HEK293 (cell line): Measurements from ENCODE around the gene TNS3.

Source experiments
- CTCF ChIA-PET: fragments of 350-600 bp; formaldehyde crosslinking; extraction: SDS; loops from one replicate; lab custom pipeline; 2021; ENCODE audit warnings: antibody characterized with exemption; lab: Yijun Ruan, JAX
- POLR2A ChIA-PET: fragments of 300-600 bp; formaldehyde crosslinking; extraction: SDS; loops from one replicate; lab custom pipeline; 2020; ENCODE audit warnings: antibody characterized with exemption, inconsistent platforms; lab: Yijun Ruan, JAX
- H3K27ac ChIP-seq: fragments of 200-500 bp; sonication (Bioruptor generic); 2 replicates; pipeline ENCODE4 v1.5.1; 2014; ENCODE audit warnings: low read depth, low read length, control low read depth, inconsistent platforms; ENCODE audit errors: extremely low read depth
- H3K36me3 ChIP-seq, 2 experiments: fragments of 200-500 bp in 1 of 2; sonication (Bioruptor generic) in 1 of 2; 1 replicate in 1 of 2; 2 replicates in 1 of 2; pipeline ENCODE4 v1.5.1; 2014 to 2017; ENCODE audit warnings: inconsistent platforms in 2 of 2, low read length in 2 of 2; ENCODE audit not compliant: control insufficient read depth in 2 of 2, insufficient read depth in 1 of 2
- H3K4me1 ChIP-seq: fragments of 200-500 bp; sonication (Bioruptor generic); 2 replicates; pipeline ENCODE4 v1.5.1; 2014; ENCODE audit warnings: mild to moderate bottlenecking, low read length, inconsistent platforms; ENCODE audit not compliant: control insufficient read depth, insufficient read depth
- H3K4me3 ChIP-seq: 2 replicates; pipeline ENCODE4 v1.5.1; 2011; ENCODE audit warnings: low read depth, mild to moderate bottlenecking, control low read depth, low read length, moderate library complexity
- H3K9me3 ChIP-seq: fragments of 200-500 bp; sonication (Bioruptor generic); 2 replicates; pipeline ENCODE4 v1.5.1; 2014; ENCODE audit warnings: low read depth, low read length, inconsistent platforms; ENCODE audit not compliant: control insufficient read depth, insufficient read depth
- BCL11A ChIP-seq: fragments of 450-650 bp; formaldehyde crosslinking; IDR thresholded peaks from 2 replicates; pipeline ENCODE4 v1.5.1; 2016; ENCODE audit warnings: low read depth, missing biosample characterization, missing genetic modification characterization
- MEIS1 ChIP-seq: sonication (generic); formaldehyde crosslinking; IDR thresholded peaks from 2 replicates; pipeline ENCODE4 v1.8.1; 2022; ENCODE audit warnings: missing genetic modification reagents, mild to moderate bottlenecking, borderline replicate concordance
- ZFHX2 ChIP-seq: fragments of 450-650 bp; formaldehyde crosslinking; conservative IDR thresholded peaks from 2 replicates; pipeline ENCODE4 v1.5.1; 2016; ENCODE audit warnings: missing biosample characterization, missing genetic modification characterization
- ZNF202 ChIP-seq: fragments of 450-650 bp; formaldehyde crosslinking; IDR thresholded peaks from 2 replicates; pipeline ENCODE4 v1.5.1; 2016; ENCODE audit warnings: missing biosample characterization, missing genetic modification characterization, borderline replicate concordance
- ZNF223 ChIP-seq: fragments of 450-650 bp; formaldehyde crosslinking; IDR thresholded peaks from 2 replicates; pipeline ENCODE4 v1.5.1; 2016; ENCODE audit warnings: missing biosample characterization, missing genetic modification characterization
- ZNF544 ChIP-seq: fragments of 450-650 bp; formaldehyde crosslinking; IDR thresholded peaks from 2 replicates; pipeline ENCODE4 v1.5.0; 2017; ENCODE audit warnings: missing biosample characterization, missing genetic modification characterization
- ZNF585B ChIP-seq: fragments of 450-650 bp; formaldehyde crosslinking; IDR thresholded peaks from 2 replicates; pipeline ENCODE4 v1.5.1; 2016; ENCODE audit warnings: missing biosample characterization, missing genetic modification characterization
- TF ChIP-seq, protein P1 (sequence below): fragments of 450-650 bp; formaldehyde crosslinking; IDR thresholded peaks from 2 replicates; pipeline ENCODE4 v1.5.1; 2016; ENCODE audit warnings: missing biosample characterization, missing genetic modification characterization
- TF ChIP-seq, protein P2 (sequence below): fragments of 450-650 bp; formaldehyde crosslinking; IDR thresholded peaks from 2 replicates; pipeline ENCODE4 v1.5.1; 2016; ENCODE audit warnings: missing biosample characterization, missing genetic modification characterization, borderline replicate concordance
- TF ChIP-seq, protein P3 (sequence below): fragments of 450-650 bp; formaldehyde crosslinking; IDR thresholded peaks from 2 replicates; pipeline ENCODE4 v1.5.1; 2017; ENCODE audit warnings: missing biosample characterization, missing genetic modification characterization
- TF ChIP-seq, protein P4 (sequence below): fragments of 450-650 bp; formaldehyde crosslinking; IDR thresholded peaks from 2 replicates; pipeline ENCODE4 v1.5.1; 2016; ENCODE audit warnings: missing biosample characterization, missing genetic modification characterization

TNS3 gene

DNA sequence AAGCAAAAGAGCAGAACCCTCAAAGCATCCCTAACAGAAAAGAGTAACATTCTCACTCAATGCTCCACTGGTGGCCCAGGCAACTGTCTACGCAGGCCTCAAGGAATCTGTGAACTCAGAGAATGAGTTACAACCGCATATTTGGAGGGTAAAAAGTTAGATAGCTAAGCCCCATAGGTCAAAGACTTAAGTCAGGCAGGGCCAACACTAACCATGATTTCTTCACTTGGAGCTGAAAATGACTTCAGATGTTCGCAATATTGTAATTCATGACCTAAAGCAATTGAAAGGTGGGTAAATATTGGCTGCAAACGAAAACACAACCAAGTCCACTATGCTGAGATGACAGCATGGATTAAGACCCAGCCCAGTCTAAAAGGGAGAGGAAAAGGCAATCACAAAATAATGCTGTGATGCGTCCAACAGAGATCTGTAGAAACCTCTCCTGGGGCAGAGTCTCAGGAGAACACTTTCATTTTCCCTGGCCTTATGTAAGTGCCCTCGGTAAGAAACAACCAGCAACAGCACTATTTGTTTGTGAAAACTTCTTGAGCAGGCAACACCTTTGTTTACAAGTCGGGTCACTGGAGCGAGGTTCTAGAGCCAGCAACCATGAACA is 176.5 kb downstream of the TNS3 start (continued):
- TF ChIP-seq, protein P1, sequence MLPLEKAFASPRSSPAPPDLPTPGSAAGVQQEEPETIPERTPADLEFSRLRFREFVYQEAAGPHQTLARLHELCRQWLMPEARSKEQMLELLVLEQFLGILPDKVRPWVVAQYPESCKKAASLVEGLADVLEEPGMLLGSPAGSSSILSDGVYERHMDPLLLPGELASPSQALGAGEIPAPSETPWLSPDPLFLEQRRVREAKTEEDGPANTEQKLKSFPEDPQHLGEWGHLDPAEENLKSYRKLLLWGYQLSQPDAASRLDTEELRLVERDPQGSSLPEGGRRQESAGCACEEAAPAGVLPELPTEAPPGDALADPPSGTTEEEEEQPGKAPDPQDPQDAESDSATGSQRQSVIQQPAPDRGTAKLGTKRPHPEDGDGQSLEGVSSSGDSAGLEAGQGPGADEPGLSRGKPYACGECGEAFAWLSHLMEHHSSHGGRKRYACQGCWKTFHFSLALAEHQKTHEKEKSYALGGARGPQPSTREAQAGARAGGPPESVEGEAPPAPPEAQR (tag by site-specific recombination) = no peak
- no peak for TF ChIP-seq ZNF544 (tag by site-specific recombination)
- TF ChIP-seq, protein P2, sequence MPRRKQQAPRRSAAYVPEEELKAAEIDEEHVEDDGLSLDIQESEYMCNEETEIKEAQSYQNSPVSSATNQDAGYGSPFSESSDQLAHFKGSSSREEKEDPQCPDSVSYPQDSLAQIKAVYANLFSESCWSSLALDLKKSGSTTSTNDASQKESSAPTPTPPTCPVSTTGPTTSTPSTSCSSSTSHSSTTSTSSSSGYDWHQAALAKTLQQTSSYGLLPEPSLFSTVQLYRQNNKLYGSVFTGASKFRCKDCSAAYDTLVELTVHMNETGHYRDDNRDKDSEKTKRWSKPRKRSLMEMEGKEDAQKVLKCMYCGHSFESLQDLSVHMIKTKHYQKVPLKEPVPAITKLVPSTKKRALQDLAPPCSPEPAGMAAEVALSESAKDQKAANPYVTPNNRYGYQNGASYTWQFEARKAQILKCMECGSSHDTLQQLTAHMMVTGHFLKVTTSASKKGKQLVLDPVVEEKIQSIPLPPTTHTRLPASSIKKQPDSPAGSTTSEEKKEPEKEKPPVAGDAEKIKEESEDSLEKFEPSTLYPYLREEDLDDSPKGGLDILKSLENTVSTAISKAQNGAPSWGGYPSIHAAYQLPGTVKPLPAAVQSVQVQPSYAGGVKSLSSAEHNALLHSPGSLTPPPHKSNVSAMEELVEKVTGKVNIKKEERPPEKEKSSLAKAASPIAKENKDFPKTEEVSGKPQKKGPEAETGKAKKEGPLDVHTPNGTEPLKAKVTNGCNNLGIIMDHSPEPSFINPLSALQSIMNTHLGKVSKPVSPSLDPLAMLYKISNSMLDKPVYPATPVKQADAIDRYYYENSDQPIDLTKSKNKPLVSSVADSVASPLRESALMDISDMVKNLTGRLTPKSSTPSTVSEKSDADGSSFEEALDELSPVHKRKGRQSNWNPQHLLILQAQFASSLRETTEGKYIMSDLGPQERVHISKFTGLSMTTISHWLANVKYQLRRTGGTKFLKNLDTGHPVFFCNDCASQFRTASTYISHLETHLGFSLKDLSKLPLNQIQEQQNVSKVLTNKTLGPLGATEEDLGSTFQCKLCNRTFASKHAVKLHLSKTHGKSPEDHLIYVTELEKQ = no peak
- TF ChIP-seq, protein P3, sequence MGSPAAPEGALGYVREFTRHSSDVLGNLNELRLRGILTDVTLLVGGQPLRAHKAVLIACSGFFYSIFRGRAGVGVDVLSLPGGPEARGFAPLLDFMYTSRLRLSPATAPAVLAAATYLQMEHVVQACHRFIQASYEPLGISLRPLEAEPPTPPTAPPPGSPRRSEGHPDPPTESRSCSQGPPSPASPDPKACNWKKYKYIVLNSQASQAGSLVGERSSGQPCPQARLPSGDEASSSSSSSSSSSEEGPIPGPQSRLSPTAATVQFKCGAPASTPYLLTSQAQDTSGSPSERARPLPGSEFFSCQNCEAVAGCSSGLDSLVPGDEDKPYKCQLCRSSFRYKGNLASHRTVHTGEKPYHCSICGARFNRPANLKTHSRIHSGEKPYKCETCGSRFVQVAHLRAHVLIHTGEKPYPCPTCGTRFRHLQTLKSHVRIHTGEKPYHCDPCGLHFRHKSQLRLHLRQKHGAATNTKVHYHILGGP (tag by site-specific recombination) = no peak
- TF ChIP-seq, all 188 proteins: peak for 0

DNA sequence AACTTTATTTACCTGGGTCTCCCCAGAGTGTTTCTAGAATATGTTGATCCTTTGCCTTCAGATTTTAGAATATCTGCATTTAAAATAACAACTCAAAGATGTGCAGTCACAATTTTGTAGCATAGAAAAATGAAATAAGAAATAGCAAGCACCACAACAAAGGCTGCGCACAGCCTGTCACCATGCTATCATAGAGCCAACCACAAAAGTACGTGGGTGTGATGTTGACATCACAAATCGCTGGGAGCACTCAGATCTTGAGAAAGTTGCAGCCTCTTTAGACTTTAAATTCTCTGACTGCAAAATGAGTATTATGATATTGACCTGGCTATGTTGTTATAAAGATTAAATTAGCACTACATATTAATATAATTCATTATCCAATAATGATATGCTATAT is 177.9 kb downstream of the TNS3 start:
- Histone ChIP-seq H3K4me3 (no peak overlapping the region), H3K9me3 (no peaks in the 10 kb centered on the region), H3K36me3 (no peaks in the 10 kb centered on the region), H3K4me1 (no peaks in the 10 kb centered on the region), H3K27ac (no peak overlapping the region)
- CTCF ChIA-PET = no interaction called here
- POLR2A ChIA-PET = no interaction called here
- no peak for TF ChIP-seq BCL11A (tag by site-specific recombination)
- no peak for TF ChIP-seq ZNF223 (tag by site-specific recombination)
- TF ChIP-seq ZFHX2 = 0 out of 2 replicates have a peak, but pooled peaks have one; percentile 14

DNA sequence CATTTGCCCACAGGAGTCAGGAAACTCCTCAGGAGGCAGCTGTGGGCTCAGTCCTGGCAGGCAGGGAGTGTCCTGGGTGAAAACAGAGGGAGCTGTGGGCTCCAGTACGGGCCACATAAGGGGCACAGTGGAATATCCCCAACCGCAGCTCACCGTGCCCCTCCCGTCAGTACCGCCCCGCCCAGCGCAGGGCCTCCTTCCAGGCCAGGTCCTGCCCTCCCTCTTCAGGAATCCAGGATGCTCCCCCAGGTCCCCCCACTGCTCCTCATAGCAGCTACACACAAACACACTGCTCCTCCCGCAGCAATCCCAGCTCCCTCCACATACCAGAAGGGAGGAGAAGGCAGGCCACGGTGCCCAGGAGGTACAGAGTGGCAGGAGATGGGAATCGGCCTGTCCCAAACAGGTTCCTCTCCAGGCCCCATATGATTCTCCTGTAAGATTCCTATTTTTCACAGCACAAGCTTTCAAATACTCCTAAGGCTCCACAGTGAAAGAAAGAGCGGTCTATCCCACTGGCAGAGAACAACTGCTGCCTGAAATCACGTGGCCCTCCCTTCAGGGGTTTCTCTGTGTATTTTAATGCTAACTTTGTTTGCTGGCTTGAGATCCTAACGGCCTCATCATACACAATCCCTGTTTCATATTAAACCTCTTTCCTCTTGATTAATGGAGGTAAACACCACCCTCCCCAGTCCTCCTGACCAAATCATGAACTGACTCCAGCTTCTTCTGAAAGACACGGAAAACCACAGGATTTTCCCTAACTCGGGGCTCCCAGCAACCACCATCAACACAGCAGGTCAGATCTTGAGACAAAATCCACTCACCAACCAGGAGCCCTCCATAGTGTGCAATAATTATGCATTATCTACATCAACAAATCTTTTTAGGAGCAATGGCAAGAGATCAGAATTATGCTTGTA is 178.7 kb downstream of the TNS3 start:
- Histone ChIP-seq H3K4me3 (no peak overlapping the region), H3K4me1 (no peaks in the 10 kb centered on the region), H3K36me3 (no peaks in the 10 kb centered on the region), H3K9me3 (no peaks in the 10 kb centered on the region)
- ChIA-PET CTCF (no interaction called here), POLR2A (no interaction called here)
- TF ChIP-seq, protein P4, sequence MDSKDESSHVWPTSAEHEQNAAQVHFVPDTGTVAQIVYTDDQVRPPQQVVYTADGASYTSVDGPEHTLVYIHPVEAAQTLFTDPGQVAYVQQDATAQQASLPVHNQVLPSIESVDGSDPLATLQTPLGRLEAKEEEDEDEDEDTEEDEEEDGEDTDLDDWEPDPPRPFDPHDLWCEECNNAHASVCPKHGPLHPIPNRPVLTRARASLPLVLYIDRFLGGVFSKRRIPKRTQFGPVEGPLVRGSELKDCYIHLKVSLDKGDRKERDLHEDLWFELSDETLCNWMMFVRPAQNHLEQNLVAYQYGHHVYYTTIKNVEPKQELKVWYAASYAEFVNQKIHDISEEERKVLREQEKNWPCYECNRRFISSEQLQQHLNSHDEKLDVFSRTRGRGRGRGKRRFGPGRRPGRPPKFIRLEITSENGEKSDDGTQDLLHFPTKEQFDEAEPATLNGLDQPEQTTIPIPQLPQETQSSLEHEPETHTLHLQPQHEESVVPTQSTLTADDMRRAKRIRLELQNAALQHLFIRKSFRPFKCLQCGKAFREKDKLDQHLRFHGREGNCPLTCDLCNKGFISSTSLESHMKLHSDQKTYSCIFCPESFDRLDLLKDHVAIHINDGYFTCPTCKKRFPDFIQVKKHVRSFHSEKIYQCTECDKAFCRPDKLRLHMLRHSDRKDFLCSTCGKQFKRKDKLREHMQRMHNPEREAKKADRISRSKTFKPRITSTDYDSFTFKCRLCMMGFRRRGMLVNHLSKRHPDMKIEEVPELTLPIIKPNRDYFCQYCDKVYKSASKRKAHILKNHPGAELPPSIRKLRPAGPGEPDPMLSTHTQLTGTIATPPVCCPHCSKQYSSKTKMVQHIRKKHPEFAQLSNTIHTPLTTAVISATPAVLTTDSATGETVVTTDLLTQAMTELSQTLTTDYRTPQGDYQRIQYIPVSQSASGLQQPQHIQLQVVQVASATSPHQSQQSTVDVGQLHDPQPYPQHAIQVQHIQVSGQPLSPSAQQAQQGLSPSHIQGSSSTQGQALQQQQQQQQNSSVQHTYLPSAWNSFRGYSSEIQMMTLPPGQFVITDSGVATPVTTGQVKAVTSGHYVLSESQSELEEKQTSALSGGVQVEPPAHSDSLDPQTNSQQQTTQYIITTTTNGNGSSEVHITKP = no peak
- no peak for TF ChIP-seq ZNF202
- no peak for TF ChIP-seq ZNF585B (tag by site-specific recombination)
- no peak for TF ChIP-seq MEIS1
- TF ChIP-seq, all 188 proteins: peak for 0
- no peak overlapping the region for H3K27ac ChIP-seq
